HG03342 (cell line): ENCODE data around the gene FRAT2.
"Not testable (repeated sequence)": the region's sequence is repeated elsewhere in the genome, so short reads cannot be mapped to it uniquely, and the experiment has no call there.

Experiments used
- ATAC-seq: cut with Tn5 transposase; IDR thresholded peaks from one replicate; pipeline ENCODE4 v1.9.1; 2021; ENCODE audit warnings: mild to moderate bottlenecking, moderate library complexity; ENCODE audit not compliant: unreplicated experiment

FRAT2 gene

DNA sequence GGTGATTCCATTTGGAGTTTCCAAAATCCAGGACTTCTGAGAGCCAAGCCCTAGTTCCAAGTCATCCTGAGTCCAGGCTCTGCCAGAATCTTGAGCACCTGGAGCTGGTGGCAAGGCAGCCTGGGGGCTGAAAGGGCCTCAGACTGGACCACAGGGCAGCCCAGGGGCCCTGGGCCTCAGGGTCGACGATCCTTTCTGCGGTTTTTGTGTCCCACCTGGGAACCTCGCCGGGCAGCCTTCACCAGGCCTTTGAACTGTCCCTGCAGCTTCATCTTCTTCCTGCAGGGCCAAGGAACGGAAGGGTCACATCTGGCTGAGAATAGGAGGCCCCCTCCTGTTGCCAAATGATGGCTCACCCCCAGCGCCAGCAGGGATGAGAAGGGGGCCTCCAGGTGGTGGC lies 22.4 kb upstream of the FRAT2 start:
- no peak for ATAC-seq

DNA sequence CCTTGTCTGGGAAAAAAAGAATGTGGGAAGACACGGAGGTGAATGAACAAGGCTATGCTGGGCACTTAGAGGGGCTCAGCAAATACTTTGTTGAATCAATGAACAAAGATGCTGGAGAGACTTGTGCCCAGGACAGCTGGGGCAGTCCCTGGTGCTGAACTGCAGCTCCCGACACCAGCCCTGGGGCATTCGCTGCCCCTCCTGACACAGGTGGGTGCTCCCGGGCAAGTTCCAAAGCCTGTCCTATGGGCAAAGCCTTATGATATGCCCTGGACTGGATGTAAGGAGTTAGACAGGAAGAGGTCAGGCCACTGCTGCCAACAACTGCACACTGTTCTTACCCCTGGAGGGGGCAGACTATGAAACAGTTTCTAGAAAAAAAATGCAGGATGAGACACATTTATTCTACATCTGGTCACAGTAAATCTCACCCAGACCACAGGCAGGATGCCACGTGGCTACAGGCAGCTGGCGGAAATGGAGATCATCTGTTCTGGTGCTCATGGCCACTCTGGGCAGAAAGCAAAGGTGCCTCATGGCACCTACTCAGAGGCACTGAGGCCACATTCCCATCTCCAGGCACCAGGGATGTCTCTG lies 21.9 kb upstream of the FRAT2 start:
- ATAC-seq, result no peak

DNA sequence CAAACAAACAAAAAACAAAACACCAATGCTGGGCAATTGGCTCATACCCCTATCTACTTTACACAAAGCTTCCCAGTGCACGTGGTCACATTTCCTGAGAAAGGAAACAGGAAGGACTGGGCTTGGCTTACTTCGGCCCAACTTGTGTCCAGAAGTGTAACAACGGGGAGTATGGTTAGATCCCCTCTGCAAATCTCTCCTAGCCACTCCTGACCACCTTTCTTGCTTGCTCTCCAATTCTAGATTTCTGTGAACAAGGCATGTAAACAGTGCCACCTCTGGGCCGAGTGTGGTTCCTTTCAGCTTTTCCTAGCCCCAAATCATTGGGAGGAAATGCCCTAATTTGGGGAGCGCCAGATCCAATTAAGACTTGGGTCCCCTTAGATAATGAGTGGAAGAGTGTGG lies 21.0 kb upstream of the FRAT2 start:
- no peak for ATAC-seq

DNA sequence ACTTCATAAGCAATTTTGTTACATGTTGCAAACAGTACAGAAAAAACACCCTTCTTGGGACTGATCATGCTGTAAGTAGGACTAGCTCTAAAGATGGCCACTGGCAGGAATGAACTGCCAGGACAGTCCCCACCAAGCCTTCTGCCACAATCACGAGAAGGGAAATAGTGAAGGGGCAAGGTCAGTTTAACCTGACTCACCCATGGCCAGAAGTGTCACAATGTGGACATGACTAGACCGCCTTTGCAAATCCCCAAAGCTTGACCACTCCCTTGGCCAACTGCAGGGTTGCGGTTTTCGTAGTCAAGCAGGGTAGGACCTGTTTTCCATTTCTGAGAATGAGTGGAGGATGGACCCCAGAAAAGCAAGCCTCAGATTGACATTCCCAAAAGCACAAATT lies 19.4 kb upstream of the FRAT2 start:
- ATAC-seq, result no peak

DNA sequence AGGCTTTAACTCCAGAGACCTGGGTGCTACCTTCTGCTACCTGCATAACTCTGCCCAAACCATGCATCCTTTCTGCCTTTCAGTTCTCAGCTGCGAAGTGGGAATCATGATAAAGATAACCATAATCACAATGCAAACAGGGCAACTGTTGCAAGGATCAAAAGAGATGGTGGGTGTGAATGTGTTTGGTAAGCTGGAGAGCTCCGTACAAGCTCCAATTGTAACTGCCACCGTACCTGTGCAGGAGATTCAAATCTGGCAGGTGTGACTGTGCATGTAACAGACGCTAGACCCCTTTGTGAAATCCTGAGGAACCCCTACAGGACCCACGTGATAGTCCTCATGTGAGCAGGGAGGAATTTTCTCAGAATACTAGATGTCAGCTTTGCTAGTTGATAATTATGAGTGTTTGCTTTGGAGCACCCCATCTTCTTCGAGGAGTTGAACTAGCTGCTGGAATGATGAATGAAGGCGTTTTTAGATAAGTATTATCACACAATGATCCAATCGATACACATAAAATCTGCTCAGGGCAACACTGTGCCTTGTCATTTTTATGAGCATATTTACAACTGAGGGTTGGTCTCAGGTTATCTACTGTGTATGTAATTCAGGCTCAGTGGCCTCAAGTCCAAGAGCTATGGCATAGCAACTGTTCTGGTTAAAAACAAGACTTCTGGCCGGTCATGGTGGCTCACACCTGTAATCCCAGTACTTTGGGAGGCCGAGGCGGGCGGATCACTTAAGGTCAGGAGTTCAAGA lies 15.4 kb upstream of the FRAT2 start:
- no peak for ATAC-seq

DNA sequence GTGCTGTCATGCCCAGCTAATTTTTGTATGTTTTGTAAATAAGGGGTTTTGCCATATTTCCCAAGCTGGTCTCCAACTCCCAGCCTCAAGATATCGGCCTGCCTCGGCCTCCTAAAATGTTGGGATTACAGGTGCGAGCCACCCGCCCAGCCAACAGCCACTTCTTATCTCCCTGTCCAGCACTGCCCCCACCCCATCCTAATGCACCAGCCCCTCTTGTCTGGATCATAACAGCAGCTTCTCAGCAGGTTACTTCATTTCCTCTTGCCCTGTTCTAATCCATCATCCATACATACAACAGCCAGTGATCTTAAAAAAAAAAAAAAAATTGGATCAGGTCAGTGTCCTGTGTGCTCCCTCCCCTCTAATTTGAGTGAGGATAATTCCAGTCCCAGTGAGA lies 12.8 kb upstream of the FRAT2 start:
- ATAC-seq, result no peak

DNA sequence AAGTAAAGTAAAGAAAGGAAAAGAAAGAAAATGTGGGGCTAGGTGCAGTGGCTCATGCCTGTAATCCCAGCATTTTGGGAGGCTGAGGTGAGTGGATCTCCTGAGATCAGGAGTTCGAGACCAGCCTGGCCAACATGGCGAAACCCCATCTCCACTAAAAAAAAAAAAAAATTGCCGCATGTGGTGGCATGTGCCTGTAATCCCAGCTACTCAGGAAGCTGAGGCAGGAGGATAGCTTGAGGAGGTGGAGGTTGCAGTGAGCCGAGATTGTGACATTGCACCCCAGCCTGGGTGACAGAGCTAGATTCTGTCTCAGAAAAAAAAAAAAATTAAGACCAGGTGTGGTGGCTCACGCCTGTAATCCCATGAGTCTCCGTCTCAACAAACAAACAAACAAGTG lies 9.1 kb upstream of the FRAT2 start:
- not testable (repeated sequence) for ATAC-seq

DNA sequence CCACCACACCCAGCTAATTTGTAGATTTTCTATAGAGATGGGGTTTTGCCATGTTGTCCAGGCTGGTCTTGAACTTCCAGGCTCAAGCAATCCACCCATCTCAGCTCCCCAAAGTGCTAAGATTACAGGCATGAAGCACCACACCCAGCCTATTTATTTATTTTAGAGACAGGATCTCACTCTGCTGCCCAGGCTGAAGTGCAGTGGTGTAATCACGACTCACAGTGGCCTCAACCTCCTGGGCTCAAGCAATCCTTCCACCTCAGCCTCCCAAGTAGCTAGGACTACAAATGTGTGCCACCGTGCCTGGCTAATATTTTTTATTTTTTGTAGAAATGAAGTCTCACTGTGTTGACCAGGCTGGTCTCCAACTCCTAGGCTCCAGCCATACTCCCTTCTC lies 6.9 kb upstream of the FRAT2 start:
- no peak for ATAC-seq

DNA sequence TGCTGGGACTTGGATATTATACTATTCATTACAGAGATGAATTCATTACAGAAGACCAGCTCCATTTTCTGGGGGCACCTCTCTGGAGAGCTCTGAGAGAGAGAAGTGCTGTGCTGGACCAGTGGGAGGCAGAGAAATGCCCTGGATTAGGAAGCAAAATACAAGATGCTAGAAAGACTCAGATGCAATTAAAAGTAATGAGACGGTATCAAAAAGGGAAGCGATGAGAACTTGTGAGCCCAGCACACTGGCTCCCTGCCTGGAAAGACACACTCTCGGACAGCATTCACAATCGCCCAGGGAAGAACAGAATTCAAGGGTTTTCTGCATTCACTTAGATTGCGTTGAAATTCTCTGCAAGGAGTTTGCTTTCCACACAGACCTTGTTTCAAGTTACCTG lies 3.5 kb upstream of the FRAT2 start:
- ATAC-seq, result no peak

DNA sequence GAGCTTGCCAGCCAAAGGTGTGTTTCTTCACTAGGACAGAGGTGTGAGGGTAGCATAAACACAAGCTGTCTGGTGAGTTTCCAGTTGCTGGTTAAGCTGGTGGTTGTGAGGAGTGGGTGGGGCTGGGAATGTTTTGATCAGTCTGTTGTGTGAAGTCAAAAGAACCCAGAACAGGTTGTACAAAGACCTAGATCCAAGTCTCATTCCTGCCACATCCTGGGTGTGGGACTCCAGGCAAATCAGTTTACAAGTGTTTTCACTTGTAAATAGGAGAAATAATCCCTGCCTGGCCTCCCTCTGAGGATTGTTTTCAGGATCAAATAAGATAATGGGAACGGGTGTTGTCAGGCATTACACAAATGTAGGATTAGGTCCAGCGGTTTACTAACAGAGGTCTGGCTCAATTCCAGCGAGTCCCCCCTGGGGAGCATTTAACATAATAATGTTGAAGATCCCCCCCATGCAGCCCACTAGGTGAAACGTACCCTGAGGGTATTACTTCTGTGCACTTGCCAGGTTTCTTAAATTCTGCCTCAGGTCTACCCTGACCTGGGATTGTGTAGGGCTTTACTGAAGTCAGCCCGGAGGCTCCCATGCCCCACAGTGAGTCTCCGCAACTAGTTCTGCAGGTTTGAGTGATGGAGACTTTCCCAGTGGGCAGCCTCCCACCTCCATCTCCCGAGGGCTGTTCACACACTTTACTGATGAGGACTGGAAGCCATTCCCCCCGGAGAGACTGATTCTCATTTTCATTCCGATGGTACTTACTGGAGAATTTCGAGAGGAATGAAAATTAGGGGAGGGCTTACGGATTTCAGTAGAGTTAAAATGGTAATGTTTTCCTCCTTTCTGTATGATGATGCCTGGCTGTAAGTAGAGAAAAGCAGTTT lies 2.7 kb upstream of the FRAT2 start:
- no peak for ATAC-seq

DNA sequence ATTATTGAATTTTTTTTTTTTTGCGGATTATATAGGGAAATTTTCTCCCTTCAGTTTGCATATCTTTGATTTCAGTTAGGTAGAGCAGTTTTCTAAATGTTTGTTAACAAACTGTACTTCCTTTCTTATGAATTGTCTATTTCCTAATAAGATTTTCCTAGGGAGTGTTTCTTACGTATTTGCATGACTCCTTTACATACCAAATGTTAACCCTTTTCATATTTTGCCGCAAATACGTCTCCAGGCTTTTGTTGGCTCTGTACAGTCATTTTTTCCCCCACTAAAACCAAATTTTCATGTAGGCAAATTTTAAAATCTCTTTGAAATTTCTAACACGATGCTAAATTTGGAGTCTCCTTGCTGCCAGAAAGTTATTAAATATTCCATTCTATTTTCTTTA lies 1.9 kb upstream of the FRAT2 start:
- no peak for ATAC-seq

DNA sequence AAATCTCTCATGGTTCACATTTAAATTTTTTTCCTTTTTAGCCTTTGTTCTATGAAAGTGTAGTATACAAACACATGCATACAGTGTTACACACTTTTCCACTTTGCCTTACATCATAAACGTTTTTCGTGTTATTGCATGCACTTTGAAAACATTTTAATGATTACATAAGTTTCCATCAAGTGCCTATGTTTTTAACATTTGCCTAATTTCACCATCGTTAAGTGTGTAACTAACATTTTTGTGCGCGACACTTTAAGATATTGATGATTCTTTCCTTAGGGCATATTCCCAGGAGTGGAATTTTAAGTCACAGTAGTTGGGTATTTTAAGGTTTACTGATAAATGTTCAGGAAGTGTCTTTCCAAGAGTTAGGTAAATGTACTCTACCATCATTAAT lies 1.5 kb upstream of the FRAT2 start:
- no peak for ATAC-seq

DNA sequence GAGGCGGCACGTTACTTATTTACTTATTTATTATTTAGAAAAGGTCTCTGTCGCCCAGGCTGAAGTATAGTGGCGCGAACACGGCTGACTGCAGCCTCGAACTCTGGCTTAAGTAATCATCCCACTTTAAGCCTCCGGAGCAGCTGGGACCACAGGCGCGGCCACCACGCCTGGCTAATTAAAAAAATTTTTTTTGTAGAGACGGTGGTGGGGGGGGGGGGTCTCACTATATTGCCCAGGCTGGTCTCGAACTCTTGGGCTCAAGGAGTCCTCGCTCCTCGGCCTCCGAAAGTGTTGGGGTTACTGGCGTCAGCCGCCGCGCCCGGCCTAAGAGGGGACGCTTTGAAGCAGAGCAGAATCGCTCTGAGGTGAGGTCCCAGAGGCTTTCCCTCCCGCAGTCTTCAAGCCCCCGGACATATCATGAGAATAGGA lies 675 bp upstream of the FRAT2 start:
- ATAC-seq, result no peak

DNA sequence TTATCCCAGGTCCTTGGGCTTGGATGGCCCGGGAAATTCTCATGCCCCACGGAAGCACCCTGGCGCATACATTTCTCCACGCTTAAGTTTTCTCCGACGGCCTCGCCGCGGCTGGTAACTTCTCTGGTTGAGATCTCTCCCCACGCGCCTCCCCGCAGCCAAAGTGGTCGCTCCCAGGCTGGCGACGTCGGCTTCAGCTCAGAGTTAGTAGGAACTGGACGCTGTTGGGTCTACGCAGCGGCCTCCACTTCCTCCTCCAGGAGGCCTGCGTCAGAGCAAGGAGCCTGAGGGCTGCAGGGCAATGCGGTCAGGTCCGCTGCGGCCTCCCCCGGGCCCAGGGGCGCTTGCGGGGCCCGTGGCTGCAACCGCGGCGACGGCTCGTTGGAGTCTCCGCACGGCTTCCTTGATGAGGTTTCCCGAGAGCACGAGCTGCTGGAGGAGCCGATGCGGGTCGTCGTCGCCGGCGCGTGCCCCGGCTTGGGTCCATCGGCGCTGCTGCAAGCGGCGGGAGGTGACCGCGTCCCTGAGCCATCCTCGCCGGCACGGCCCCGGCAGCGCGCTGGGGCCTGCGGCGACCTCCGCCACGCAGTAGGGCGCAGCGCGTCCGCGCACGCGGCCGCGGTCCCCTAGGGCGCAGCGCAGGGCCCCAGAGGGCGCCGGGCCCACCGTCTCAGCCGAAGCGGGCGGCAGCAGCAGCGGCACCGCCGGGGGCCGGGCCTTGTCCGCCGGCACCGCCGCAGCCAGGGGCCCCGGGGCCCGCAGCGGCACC lies 744 bp downstream of the FRAT2 start:
- ATAC-seq, result peak; percentile 27

DNA sequence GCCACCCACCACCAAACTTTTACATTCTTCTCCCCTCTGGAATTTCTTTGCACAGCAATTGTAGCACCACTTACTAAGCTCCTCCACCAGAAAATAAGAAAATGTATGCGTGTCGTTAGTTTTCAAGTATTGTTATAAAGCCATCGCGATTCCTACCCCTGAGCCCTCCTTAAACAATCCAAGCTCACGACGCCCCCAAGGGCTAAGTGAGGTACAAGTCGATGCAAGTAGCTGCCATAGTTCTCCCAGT lies 1.3 kb downstream of the FRAT2 start:
- ATAC-seq, result no peak

DNA sequence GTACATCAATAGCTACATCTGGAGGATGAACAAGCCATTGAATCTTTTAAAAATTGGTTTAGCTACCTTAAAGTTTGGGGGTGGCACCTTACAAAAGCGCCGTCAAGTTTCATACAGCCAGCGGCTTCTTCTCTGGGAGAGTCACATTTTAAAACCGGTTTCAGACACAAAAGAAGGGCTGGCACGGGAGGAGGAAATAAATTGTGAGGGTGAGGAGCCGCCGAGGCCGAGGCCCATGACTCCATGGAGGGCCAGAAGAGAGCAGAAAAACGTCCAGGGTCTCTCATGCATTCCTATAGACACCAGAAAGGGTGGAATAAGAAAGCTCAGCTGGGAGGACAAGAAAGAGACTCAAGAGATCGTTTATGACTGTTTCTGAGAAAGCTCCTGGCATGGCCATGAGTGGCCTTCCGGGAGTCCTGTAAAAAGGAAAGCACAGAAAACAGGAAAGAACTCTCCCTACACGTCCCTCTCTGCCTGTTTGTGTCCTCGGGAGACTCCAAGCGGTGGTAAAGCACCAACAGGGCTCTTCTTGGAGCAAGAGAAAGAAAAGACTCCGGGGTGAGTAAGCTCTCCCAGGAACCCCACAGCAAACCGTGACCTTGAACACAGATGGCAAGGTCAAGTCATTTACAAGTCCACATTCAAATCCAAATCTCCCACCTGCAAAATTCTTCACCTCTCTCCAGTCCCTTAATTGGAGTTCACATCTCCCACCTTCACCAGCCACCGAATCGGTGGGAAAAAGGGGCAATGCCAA lies 1.8 kb downstream of the FRAT2 start:
- no peak for ATAC-seq

DNA sequence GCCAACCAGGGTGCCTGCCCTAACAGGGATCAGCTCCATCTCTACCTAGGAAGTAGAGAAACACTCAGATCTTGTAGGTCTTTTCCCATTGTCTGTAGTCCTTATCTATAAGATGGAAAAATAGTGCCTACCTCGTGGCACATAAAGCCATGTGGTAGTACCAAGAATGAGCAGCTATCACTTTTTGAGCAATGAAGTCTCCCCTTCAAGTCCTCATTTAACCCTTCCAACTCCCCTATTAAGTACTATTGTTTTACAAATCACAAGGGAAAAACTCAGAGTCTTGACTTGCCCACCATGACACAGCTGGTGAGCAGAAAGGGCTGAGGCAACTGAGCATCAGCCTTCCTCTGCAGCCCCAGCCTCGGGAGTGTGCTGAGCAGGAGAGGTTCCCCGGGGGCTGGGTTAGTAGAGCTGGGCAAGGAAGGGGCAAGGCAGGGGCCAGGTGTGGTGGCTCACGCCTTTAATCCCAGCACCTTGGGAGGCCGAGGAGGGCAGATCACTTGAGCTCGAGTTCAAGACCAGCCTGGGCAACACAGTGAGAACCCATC lies 3.3 kb downstream of the FRAT2 start:
- no peak for ATAC-seq

DNA sequence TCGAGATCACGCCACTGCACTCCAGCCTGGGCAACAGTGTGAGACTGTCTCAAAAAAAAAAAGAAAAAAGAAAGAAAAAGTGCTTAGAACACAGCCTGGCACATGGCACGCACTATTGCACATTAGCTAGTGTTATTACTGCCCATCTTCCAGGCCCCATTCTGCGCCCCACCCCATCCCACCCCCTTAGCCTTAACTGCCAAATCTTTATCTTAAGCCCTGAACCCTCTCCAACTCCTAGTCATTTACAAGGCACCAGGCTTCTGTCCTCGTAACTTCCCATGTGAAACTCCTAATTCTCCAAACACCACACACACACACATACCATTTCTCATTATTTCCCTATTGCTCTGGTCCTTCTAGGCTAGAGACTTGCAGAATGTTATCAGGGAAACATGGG lies 4.8 kb downstream of the FRAT2 start:
- ATAC-seq, result no peak

DNA sequence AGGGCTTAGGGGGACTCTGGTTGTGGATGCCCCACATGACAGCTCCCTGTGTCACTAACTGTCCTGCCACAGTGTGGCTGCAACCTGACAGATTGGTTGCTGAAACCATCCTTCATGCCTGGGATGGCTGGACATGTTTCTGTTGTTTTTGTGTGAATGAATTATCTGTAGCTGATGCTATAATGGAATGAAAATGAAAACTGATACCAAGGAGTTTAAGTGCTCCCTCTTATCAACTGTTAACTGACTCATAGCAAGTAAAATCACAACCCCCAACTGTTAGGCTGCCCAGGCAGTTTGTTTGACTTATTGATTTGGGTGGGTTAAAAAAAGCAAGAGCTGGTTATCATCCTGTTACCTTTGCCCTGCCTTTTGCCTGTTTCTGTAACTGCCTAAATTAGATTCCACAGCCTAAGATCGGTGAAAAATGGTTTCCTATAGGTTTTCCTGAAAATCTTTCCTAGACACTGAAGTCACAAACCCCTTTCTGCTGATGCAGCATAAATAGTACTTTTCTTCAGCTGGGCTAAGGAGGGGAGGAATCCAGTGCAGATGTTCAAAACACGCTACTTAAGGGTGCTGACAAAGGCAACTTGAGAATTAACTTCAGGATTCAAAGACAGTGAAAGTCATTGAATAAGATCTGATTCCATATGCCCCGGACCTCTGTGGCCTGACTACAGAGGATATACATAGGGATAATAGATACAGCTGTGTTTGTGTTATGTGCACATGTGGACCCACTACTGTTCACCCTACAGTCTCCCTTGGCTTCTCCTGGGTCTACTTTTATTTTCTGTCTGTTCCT lies 5.7 kb downstream of the FRAT2 start:
- no peak for ATAC-seq
